GM10847 (cell line): Measurements from ENCODE around the gene HNRNPH1.

Experiments used
- POLR2A ChIP-seq: IDR thresholded peaks from 2 replicates; pipeline ENCODE4 v1.6.1; 2011; ENCODE audit not compliant: insufficient read length; ENCODE audit errors: extremely low read depth

HNRNPH1 gene

DNA sequence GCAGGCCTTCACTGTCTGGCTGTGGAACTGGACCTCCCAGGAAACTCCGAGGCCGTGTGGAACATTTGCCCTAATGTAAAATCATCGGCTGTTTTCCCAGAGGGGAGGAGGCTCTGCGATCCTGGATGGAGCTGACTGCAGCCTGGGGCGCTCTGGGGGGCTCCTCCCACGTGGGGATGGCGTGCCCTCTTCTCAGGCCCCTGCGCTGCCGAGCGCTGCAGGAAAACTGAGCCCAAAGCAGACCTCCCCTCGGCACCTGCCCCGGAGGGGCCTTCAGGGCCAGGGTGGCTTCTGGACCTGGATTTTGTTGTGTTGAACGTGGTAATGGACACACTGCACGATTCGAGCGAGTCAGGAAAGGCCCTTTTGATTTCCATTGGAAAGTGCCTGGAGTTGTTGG lies 23.9 kb downstream of the HNRNPH1 start:
- no peak for TF ChIP-seq POLR2A

DNA sequence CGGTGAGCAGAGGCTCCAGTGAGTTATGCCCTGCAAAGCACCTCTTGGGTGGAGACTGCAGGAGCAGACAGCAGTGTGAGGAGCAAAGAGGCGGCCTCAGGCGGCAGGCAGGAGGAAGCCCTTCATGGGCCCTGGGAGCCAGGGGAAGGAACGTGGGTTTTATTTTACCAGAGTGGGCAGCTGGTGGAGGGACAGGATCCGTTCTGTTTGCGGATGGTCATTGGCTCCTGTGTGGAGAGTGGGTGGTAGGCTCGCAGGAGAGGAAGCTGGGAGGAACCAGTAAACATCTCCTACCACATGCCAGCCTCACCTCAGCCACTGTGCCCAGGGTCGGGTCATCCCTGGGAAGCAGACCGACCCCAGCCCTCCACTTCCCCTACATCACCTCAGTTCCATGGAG lies 24.4 kb downstream of the HNRNPH1 start:
- no peak for TF ChIP-seq POLR2A

DNA sequence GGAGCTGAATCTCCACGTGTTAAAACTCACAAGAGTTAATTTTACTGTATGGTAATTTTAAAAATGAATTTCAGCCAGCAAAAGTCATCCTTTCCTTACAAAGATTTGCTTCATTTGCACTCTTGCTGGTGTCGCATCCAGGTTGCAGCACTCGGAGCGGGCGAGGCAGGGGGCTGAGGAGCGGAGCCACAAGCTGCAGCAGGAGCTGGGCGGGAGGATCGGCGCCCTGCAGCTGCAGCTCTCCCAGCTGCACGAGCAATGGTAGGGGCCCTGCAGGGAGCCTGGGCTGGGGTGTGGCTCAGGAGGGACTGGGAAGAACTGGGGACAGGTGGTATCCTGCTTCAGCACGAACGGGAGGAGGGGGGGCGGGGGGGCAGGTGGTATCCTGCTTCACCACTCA lies 27.1 kb downstream of the HNRNPH1 start:
- TF ChIP-seq POLR2A, result no peak

DNA sequence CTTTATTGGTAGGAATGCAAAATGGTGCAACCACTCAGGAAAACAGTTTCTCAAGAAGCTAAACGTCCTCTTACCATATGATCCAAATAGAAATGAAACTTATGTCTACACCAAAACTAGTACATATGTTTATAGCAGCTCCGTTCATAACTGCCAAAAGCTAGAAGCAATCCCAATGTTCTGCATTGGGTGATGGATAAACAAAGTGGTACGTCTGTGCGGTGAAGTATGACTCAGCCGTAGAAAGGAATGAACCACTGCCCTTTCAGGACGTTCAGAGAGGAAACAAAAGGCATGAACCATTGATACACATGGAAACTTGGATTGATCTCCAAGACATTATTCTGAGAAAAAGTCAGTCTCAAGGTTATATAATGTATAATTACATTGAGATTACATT lies 27.6 kb downstream of the HNRNPH1 start:
- TF ChIP-seq POLR2A, result no peak

DNA sequence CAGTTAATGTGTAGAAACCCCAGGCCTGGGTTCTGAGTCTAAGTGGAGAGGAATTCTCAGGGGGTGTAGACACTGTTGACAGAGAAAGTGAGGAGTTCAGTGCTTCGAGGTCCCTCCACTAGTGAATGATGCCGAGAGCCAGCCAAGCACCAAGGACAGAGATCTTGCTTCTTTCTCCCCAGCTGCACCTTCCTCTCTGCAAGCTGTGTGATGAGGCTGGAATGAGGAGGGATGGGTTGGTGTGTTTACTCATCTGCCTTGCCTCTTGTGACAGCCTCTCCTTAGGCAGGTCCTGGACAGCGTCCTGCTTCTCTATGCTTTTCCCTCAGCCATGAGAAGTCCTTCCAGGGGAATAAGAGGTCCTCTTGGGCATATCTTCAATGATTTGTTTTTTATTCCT lies 35.3 kb downstream of the HNRNPH1 start:
- no peak for TF ChIP-seq POLR2A

DNA sequence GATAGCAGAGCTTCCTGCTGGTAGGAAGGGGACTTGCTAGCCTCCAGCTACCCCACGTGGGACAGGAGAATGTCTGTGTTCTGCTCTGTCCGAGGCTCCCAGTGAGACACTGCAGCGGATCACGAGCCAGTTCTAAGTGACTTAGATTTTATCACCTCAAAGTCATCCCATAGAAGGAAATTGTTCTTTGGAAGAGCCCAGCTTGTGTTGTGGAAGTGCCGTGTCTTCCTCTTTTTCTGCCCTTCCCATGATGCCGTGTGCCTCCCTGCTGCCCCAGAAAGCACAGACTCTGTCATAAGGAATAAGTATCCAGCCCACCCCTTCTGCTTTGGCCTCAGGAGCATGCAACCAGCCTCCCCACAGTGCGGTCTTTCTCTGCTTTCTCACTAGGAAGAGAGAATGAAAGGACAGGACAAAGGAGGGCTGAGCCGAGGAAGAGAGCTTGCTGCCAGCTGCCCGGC lies 37.5 kb downstream of the HNRNPH1 start:
- no peak for TF ChIP-seq POLR2A

DNA sequence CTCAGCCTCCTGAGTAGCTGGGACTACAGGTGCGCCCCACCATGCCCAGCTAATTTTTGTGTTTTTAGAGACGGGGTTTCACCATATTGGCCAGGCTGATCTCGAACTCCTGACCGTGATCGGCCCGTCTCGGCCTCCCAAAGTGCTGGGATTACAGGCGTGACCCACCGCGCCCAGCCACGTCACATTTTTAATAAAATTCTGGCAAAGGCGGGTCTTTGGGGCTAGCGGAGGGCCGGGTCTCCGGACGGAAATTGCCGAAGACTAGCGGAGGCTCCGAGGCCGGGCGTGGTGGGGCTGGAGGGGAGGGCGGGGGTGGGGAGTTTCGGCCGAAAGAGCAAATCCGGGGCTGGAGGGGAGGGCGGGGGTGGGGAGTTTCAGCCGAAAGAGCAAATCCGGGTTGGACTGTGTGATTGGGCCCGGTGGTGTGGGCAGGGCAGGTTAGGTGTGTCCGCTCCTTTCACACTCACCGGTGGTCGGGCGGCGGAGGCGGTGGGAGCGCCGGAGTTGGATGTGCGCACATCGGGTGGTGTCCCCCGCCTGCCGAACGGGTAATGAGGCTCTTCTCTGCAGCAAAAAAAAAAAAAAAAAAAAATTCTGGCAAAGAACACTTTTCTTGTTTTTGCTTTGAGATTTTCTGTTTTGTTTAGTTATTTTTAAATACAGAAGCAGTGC lies 46.0 kb downstream of the HNRNPH1 start:
- no peak for TF ChIP-seq POLR2A

DNA sequence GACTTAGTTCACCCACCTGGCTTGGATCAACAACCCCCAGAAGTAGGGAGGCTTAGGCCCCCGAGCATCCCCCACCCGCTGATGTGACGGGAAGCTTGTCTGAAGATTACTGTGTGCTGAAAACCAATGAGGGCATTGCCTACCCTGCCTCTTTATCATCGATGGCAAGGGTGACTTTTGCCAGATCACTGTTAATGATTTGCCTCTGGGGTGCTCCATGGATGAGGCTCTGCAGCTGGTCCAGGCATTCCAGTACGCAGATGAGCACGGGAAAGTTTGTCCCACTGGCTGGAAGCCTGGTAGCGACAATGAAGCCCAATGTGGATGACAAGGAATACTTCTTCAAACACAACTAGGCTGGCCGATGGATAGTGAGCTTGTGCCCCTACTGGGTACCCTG lies 51.1 kb downstream of the HNRNPH1 start:
- TF ChIP-seq POLR2A, result no peak

DNA sequence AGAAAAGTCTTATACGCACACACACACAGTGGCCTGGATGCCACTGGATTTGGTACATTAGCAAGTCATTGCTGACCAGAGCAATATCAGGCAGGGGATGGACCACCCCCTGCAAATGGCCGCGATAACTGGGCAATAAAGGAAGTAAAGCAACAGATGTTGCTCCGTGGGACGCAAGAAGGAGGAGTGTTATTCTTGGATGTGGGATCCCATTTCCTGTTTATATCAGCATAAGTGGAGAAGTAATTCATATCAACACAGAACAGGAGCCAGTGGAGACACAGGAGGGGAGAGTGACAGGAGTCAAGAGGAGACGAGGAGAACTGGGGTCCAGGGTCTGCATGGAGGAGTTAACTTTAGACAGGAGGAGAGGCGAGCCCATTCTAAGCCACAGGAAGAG lies 54.8 kb downstream of the HNRNPH1 start:
- no peak for TF ChIP-seq POLR2A

DNA sequence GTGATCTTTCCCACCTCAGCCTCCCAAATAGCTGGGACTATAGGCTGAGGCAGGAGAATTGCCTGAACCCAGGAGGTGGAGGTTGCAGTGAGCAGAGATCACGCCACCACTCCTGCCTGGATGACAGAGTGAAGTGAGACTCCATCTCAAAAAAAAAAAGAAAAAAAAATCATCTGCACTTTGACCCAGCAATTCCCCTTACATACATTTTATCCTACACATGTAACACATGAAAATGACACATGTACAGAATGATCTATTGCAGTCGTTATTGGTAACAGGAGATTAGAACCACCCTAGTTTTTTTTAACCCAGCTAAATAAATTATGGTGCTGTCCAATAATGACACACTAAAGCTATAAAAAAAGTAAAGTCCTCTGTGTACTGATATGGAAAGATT lies 58.9 kb downstream of the HNRNPH1 start:
- no peak for TF ChIP-seq POLR2A
